ENCODE data around the gene SLC25A10.

DNA sequence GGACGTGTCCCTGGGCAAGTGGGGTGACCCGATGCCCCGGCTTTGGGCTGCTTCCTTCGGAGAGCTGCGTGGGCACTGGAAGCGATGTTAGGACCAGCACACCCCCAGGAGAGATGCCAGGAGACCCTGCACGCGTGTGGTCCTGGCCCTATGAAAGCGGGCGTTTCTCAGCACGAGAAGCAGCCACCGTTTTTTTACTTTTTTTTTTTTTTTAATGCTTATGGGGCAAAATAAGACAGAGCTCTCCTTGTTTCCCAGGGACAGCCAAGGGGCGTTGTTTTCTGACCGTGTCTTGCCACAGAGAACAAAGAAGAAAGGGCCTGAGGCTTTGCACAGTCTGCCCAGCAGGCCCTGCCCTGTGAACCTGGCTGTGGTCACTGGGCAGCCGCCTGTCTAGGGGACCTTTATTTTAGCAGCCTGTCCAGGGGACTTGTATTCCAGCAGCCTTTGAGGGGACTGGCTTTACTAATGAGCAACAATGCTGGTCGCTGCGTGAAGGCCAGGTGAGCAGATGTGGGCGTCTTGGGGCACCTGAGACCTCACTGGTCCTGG, 996 bp downstream of the SLC25A10 start:
- TF ChIP-seq, protein P1, sequence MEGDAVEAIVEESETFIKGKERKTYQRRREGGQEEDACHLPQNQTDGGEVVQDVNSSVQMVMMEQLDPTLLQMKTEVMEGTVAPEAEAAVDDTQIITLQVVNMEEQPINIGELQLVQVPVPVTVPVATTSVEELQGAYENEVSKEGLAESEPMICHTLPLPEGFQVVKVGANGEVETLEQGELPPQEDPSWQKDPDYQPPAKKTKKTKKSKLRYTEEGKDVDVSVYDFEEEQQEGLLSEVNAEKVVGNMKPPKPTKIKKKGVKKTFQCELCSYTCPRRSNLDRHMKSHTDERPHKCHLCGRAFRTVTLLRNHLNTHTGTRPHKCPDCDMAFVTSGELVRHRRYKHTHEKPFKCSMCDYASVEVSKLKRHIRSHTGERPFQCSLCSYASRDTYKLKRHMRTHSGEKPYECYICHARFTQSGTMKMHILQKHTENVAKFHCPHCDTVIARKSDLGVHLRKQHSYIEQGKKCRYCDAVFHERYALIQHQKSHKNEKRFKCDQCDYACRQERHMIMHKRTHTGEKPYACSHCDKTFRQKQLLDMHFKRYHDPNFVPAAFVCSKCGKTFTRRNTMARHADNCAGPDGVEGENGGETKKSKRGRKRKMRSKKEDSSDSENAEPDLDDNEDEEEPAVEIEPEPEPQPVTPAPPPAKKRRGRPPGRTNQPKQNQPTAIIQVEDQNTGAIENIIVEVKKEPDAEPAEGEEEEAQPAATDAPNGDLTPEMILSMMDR (IDR thresholded peaks at IDR 0.05), result no peak
- no peak for TF ChIP-seq POLR2A (IDR thresholded peaks at IDR 0.05)
